Mesenchymal stem cell (in vitro differentiated cells and primary cell): ENCODE data around the gene CCDC185.

ENCODE experiments used
- DNase-seq: peaks from one replicate; pipeline ENCODE4 v3.0.0-alpha.2; 2013
- H2AFZ ChIP-seq: one replicate; pipeline ENCODE4 v1.6.1; 2013; ENCODE audit warnings: low read depth, mild to moderate bottlenecking, control low read depth, inconsistent platforms, low read length, moderate library complexity
- H2AK5ac ChIP-seq: 2 replicates; pipeline ENCODE4 v1.6.1; 2013; ENCODE audit warnings: low read length, moderate library complexity, mild to moderate bottlenecking, inconsistent platforms; ENCODE audit not compliant: severe bottlenecking
- H2BK120ac ChIP-seq: one replicate; pipeline ENCODE4 v1.6.1; 2013; ENCODE audit warnings: low read depth, mild to moderate bottlenecking, inconsistent platforms, low read length, moderate library complexity
- H2BK12ac ChIP-seq, 2 experiments: one replicate each; pipeline ENCODE4 v1.6.1; 2013; ENCODE audit warnings: inconsistent platforms in 2 of 2, low read length in 2 of 2, mild to moderate bottlenecking in 2 of 2, moderate library complexity in 2 of 2, control low read depth in 1 of 2
- H2BK15ac ChIP-seq: one replicate; pipeline ENCODE4 v1.6.1; 2013; ENCODE audit warnings: mild to moderate bottlenecking, low read depth, inconsistent platforms; ENCODE audit not compliant: poor library complexity, severe bottlenecking
- H2BK5ac ChIP-seq: 2 replicates; pipeline ENCODE4 v1.6.1; 2013; ENCODE audit warnings: low read depth, mild to moderate bottlenecking, low read length, control low read depth, inconsistent platforms; ENCODE audit not compliant: poor library complexity, severe bottlenecking
- H3K14ac ChIP-seq, 2 experiments: one replicate each; pipeline ENCODE4 v1.6.1; 2013; ENCODE audit warnings: inconsistent platforms in 2 of 2, low read length in 2 of 2, control low read depth in 1 of 2, mild to moderate bottlenecking in 1 of 2, moderate library complexity in 1 of 2
- H3K18ac ChIP-seq, 2 experiments: one replicate each; pipeline ENCODE4 v1.6.1; 2013; ENCODE audit warnings: inconsistent platforms in 2 of 2, low read length in 2 of 2, control low read depth in 1 of 2, low read depth in 1 of 2, mild to moderate bottlenecking in 1 of 2
- H3K23ac ChIP-seq, 2 experiments: one replicate each; pipeline ENCODE4 v1.6.1; 2013; ENCODE audit warnings: inconsistent platforms in 2 of 2, low read length in 2 of 2, mild to moderate bottlenecking in 2 of 2, moderate library complexity in 2 of 2, control low read depth in 1 of 2
- H3K27ac ChIP-seq: 2 replicates; pipeline ENCODE4 v1.5.1; 2013; ENCODE audit warnings: mild to moderate bottlenecking, moderate library complexity, low read length, control low read depth, inconsistent platforms; ENCODE audit not compliant: poor library complexity, severe bottlenecking
- H3K27me3 ChIP-seq, 2 experiments: 2 replicates each; pipeline versions ENCODE4 v1.6.1 to v1.7.0; 2013; ENCODE audit warnings: low read length in 2 of 2, mild to moderate bottlenecking in 2 of 2, moderate library complexity in 2 of 2, control low read depth in 1 of 2, inconsistent platforms in 1 of 2; ENCODE audit not compliant: control insufficient read depth in 1 of 2, insufficient read depth in 1 of 2
- H3K36me3 ChIP-seq, 2 experiments: 2 replicates each; pipeline versions ENCODE4 v1.6.1 to v1.7.0; 2013; ENCODE audit warnings: low read length in 2 of 2, control low read depth in 1 of 2, inconsistent platforms in 1 of 2, low read depth in 1 of 2, mild to moderate bottlenecking in 1 of 2; ENCODE audit not compliant: insufficient read depth in 2 of 2, control insufficient read depth in 1 of 2
- H3K4ac ChIP-seq, 2 experiments: one replicate each; pipeline ENCODE4 v1.6.1; 2013; ENCODE audit warnings: inconsistent platforms in 2 of 2, low read length in 2 of 2, mild to moderate bottlenecking in 2 of 2, moderate library complexity in 2 of 2, control low read depth in 1 of 2, low read depth in 1 of 2
- H3K4me1 ChIP-seq: 2 replicates; pipeline ENCODE4 v1.6.1; 2013; ENCODE audit warnings: low read depth, low read length, control low read depth; ENCODE audit not compliant: control insufficient read depth, insufficient read depth
- H3K4me2 ChIP-seq: 2 replicates; pipeline ENCODE4 v1.6.1; 2013; ENCODE audit warnings: low read length, mild to moderate bottlenecking, inconsistent platforms; ENCODE audit not compliant: poor library complexity, severe bottlenecking
- H3K4me3 ChIP-seq, 2 experiments: 2 replicates each; pipeline versions ENCODE4 v1.5.1 to v1.7.0; 2013; ENCODE audit warnings: low read length in 2 of 2, mild to moderate bottlenecking in 2 of 2, control low read depth in 1 of 2, low read depth in 1 of 2; ENCODE audit not compliant: insufficient read depth in 1 of 2
- H3K79me1 ChIP-seq: replicated peaks from 2 replicates; pipeline ENCODE4 v1.6.1; 2013; ENCODE audit warnings: mild to moderate bottlenecking, control low read depth, low read length, inconsistent platforms; ENCODE audit not compliant: poor library complexity, severe bottlenecking
- H3K9ac ChIP-seq: 2 replicates; pipeline ENCODE4 v1.7.0; 2013; ENCODE audit warnings: mild to moderate bottlenecking, low read length, moderate library complexity
- H3K9me3 ChIP-seq: 2 replicates; pipeline ENCODE4 v1.7.0; 2013; ENCODE audit warnings: mild to moderate bottlenecking, low read length; ENCODE audit not compliant: control insufficient read depth
- H4K8ac ChIP-seq: one replicate; pipeline ENCODE4 v1.6.1; 2013; ENCODE audit warnings: inconsistent platforms, mild to moderate bottlenecking, low read length, moderate library complexity
- H4K91ac ChIP-seq: one replicate; pipeline ENCODE4 v1.6.1; 2013; ENCODE audit warnings: mild to moderate bottlenecking, low read length, inconsistent platforms
- WGBS: methylation state at CpG from one replicate; pipeline ENCODE4 v1.1.7; 2013; ENCODE audit warnings: mixed read lengths; 5-methylcytosine and 5-hydroxymethylcytosine counted together

Gene CCDC185

DNA sequence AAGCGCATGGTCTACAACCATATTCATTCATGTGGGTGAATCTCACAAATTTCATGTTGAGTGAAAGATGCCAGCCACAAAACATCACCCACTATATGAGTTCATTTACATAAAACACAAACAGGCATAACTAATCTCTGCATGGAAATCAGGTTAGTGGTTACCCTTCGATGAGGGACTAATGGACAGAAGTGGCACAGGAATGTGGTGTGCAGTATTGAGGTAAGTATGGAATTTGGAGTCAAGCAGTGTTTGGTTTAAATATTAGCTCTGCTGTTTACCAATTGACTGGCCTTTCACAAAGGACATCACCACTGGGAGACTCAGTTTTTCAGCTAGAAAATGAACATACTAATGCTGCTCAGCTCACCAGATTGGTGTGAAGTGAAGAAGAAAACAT is 24.2 kb downstream of the CCDC185 start:
- H3K36me3 ChIP-seq: no peaks in the 10 kb centered on the region

GRCh38 chr1:223417903-223418663 is 24.9 kb downstream of the CCDC185 start:
- Histone ChIP-seq H2BK5ac (peak overlapping the region; percentile 84), H2BK12ac (no peak overlapping the region), H3K4ac (no peak overlapping the region), H4K91ac (no peak overlapping the region), H2BK15ac (no peak overlapping the region), H3K4me2 (no peak overlapping the region), H3K4me3 (no peak overlapping the region), H3K27ac (peak overlapping the region; percentile 97), H3K23ac (no peak overlapping the region), H3K18ac (no peak overlapping the region), H3K4me1 (peaks cover 8% of the 10 kb centered on the region), H3K27me3 (no peaks in the 10 kb centered on the region), H2BK120ac (no peak overlapping the region), H2AFZ (no peak overlapping the region), H2AK5ac (peak overlapping the region; percentile 54), H3K9ac (no peak overlapping the region), H3K14ac (no peak overlapping the region), H3K36me3 (no peaks in the 10 kb centered on the region), H3K9me3 (no peaks in the 10 kb centered on the region), H4K8ac (no peak overlapping the region), H3K79me1 (no peaks in the 10 kb centered on the region)
- DNase-seq: no peak
- 77% methylated on average over 5 of the region's 7 CpGs for WGBS

More for the DNA sequence above, 24.2 kb downstream of the CCDC185 start:
- Histone ChIP-seq H2BK120ac (no peak overlapping the region), H3K9me3 (no peaks in the 10 kb centered on the region), H3K14ac (no peak overlapping the region), H4K8ac (no peak overlapping the region), H3K4me3 (no peak overlapping the region), H4K91ac (no peak overlapping the region), H2BK15ac (no peak overlapping the region), H3K23ac (no peak overlapping the region), H3K4ac (no peak overlapping the region), H3K4me2 (no peak overlapping the region), H3K27ac (peak overlapping the region; percentile 97), H2AK5ac (no peak overlapping the region), H2BK5ac (peak overlapping the region; percentile 84), H3K4me1 (peaks cover 8% of the 10 kb centered on the region), H3K9ac (no peak overlapping the region), H3K27me3 (no peaks in the 10 kb centered on the region), H3K18ac (no peak overlapping the region), H3K79me1 (no peaks in the 10 kb centered on the region), H2AFZ (no peak overlapping the region), H2BK12ac (no peak overlapping the region)
- 100% methylated on average over 1 of the region's 2 CpGs for WGBS
- DNase-seq: no peak

GRCh38 chr1:223419115-223419514 is 25.9 kb downstream of the CCDC185 start:
- H3K36me3 ChIP-seq: no peaks in the 10 kb centered on the region
- no peak overlapping the region for H3K18ac ChIP-seq
- no peak overlapping the region for H4K8ac ChIP-seq
- H3K4ac ChIP-seq: no peak overlapping the region
- no peak overlapping the region for H3K4me2 ChIP-seq
- peak overlapping the region; percentile 66 for H2AK5ac ChIP-seq
- H3K9ac ChIP-seq: no peak overlapping the region
- H2BK5ac ChIP-seq: no peak overlapping the region
- H3K4me3 ChIP-seq: no peak overlapping the region
- peaks cover 9% of the 10 kb centered on the region for H3K4me1 ChIP-seq
- no peaks in the 10 kb centered on the region for H3K9me3 ChIP-seq
- no peak overlapping the region for H3K27ac ChIP-seq
- H3K23ac ChIP-seq: no peak overlapping the region
- H4K91ac ChIP-seq: no peak overlapping the region
- no peaks in the 10 kb centered on the region for H3K27me3 ChIP-seq
- WGBS: 95% methylated on average over 7 of the region's 8 CpGs
- no peak overlapping the region for H2BK15ac ChIP-seq
- no peak overlapping the region for H2AFZ ChIP-seq
- DNase-seq: no peak
- no peak overlapping the region for H2BK120ac ChIP-seq
- no peak overlapping the region for H3K14ac ChIP-seq
- no peaks in the 10 kb centered on the region for H3K79me1 ChIP-seq
- H2BK12ac ChIP-seq: no peak overlapping the region

DNA sequence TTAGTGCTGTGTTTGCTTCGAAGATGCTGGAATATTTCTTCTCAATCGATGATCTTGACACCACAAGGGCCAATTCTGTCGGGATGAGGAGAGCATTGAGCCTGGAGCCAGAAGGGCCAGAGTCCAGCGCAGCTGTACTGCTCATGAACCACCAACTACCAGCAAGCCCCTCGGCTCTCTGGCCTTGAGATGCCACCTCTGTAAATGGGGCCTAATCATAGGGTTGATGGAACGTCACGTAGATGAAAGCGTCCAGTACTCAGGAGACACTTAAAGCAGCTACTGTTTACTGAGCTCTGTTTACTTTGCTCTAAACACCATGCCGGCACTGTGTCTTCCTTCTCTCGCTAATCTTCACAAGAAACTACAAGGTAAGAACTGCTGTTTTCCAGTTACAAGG is 26.3 kb downstream of the CCDC185 start:
- Histone ChIP-seq H3K18ac (no peak overlapping the region), H2BK5ac (no peak overlapping the region), H4K91ac (no peak overlapping the region), H2AK5ac (peak overlapping the region; percentile 37), H3K4me1 (peaks cover 10% of the 10 kb centered on the region), H3K27ac (no peak overlapping the region), H3K14ac (no peak overlapping the region), H2AFZ (no peak overlapping the region), H3K4me3 (no peak overlapping the region), H3K4ac (no peak overlapping the region), H2BK120ac (no peak overlapping the region), H3K9me3 (no peaks in the 10 kb centered on the region), H2BK12ac (no peak overlapping the region), H4K8ac (no peak overlapping the region), H3K23ac (no peak overlapping the region), H3K9ac (no peak overlapping the region), H2BK15ac (no peak overlapping the region), H3K27me3 (no peaks in the 10 kb centered on the region), H3K36me3 (no peaks in the 10 kb centered on the region), H3K4me2 (no peak overlapping the region), H3K79me1 (no peaks in the 10 kb centered on the region)
- DNase-seq: no peak
- 66% methylated on average over 10 of the region's 10 CpGs for WGBS
